Measurements from ENCODE around the gene ZEB2.

The ZEB2 gene

DNA sequence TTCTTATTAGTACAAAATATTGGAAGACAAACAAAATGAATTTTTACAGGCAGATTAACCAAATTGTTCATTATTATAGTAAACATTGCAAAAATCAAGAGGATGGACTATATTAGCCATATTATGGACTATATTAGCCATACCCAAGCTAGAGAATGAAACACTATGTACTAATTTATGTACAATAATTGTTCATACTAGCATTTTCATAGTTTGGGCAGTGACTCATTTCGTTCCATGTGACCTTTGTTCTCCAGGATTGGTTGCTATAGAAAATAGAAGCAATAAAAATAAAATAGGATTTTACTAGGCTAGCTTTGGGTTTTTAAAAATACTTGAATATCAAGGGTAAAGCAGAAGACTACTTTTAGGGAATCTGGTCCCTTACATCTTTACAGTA lies 176.8 kb downstream of the ZEB2 start:
- no peak for DNase-seq

DNA sequence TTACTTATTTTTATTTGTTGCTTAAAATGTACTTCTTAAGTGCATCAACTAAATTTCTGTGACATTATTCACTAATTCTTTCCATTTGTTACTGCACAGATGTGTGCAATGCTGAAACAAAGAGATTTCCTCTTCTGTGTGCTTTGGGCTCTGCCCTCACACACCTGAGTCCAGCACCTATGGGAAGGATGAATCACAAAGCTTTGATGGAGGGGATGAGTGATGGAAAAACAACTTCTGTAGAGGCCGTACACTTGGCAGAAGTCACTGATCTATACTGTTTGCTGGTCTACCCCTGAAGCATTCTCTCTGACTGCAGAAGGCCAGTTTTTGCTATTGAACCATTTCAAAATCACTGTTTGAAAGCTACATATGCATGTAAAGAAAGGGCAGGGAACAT lies 178.4 kb downstream of the ZEB2 start:
- DNase-seq: no peak

DNA sequence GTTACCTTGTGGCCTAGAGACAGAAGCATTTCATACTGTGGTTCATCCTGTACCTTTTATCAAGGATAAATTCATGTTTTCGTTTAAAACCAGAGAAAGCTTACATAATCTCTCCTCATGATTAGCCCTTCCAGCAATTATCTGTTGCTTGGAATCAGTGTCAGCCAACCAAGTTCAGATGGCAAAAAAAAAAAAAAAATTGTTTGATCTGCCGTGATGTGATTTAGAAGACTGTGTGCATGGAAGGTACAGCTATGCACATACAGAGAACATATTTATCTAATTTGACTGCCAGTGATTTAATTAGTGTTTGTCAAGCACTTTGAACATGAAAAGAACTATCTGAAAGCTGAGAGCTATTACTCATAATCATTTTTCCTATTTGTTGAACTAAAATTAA lies 180.9 kb downstream of the ZEB2 start:
- DNase-seq: no peak

DNA sequence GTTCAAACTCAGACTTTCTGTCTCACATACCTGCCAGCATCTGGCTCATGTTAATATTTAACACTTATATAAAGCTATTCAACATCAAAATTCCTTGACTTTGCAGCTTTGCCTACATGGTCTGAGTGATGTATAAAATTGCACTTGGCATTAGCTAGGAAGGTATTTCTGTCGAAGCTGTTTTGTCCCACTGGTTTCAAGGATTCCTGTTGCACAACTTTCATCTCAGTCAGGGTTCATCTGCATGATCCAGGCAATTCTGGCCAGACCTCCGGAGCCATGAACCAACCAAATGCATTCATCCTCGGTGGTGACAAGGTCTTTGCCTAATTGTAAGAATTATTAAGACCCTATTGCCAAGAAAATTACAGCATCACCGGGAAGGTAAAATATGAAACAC lies 185.4 kb downstream of the ZEB2 start:
- no peak for DNase-seq

All from CD4-positive, alpha-beta T cell treated with Interleukin-1 beta for 1 hour (primary cell).